ENCODE data around the gene C6orf89. TPM values are rescaled to one million over a fixed set of nuclear protein-coding genes. Genes with fewer than 3 reads are reported as not detected.

The C6orf89 gene
- total and polyA plus RNA-seq, 8 donors, result 11.6 to 39.2 (median 30.6) TPM

GRCh38 chr6:36904851-36905393 is 19.2 kb downstream of the C6orf89 start:
- peaks cover 0 to 34% (median 9%) of the 10 kb centered on the region in 3 donors for H3K36me3 ChIP-seq
- no peak for ATAC-seq
- peaks cover 27 to 36% (median 30%) of the 10 kb centered on the region in 3 donors for H3K4me1 ChIP-seq
- no peak for TF ChIP-seq CTCF (IDR thresholded peaks at IDR 0.05)
- no peak overlapping the region for H3K4me3 ChIP-seq
- DNase-seq, result no peak
- 97 to 100% methylated on average over 5 of the region's 5 CpGs for WGBS, 2 donors
- H3K9me3 ChIP-seq, result no peaks in the 10 kb centered on the region
- no peaks in the 10 kb centered on the region for H3K27me3 ChIP-seq
- FAIRE-seq, result no peak
- peak overlapping the region in 2 of 4 donors; percentile 80 to 81 for H3K27ac ChIP-seq
- intact Hi-C loops (cut with DNase I), result loop anchor here in 1 of 3 donors (10.0 kb wide), 1 partner anchor 70 kb away; no protein-coding TSS in a partner anchor

- Histone ChIP-seq H3K27me3 (no peaks in the 10 kb centered on the region), H3K27ac (peak overlapping the region; percentile 23 to 81 (median 70)), H3K36me3 (peaks cover 0 to 16% (median 0%) of the 10 kb centered on the region in 3 donors), H3K4me1 (peaks cover 27 to 36% (median 30%) of the 10 kb centered on the region in 3 donors), H3K4me3 (no peak overlapping the region), H3K9me3 (no peaks in the 10 kb centered on the region)
- no peak for FAIRE-seq
- DNase-seq, result peak; percentile 87 to 95 (median 93)
- peak; percentile 92 to 97 (median 94) for ATAC-seq
- intact Hi-C loops (cut with DNase I), result loop anchor here in 1 of 3 donors (10.0 kb wide), 1 partner anchor 68 kb away; no protein-coding TSS in a partner anchor
- WGBS, 2 donors, result 0 to 8% methylated on average over 2 of the region's 2 CpGs
- TF ChIP-seq CTCF (IDR thresholded peaks at IDR 0.05), result no peak
These were observed 21.0 kb downstream of the C6orf89 start for GRCh38 chr6:36906539-36907325.

GRCh38 chr6:36907781-36908180 is 22.0 kb downstream of the C6orf89 start:
- no peaks in the 10 kb centered on the region for H3K27me3 ChIP-seq
- intact Hi-C loops (cut with DNase I), result loop anchor here in 1 of 3 donors (10.0 kb wide), 1 partner anchor 67 kb away; no protein-coding TSS in a partner anchor
- peak; percentile 61 to 93 (median 76) for ATAC-seq
- H3K36me3 ChIP-seq, result peaks cover 0 to 5% (median 0%) of the 10 kb centered on the region in 3 donors
- no peaks in the 10 kb centered on the region for H3K9me3 ChIP-seq
- H3K27ac ChIP-seq, result peak overlapping the region; percentile 1 to 81 (median 70)
- no peak for TF ChIP-seq CTCF (IDR thresholded peaks at IDR 0.05)
- H3K4me3 ChIP-seq, result no peak overlapping the region
- 8 to 15% methylated on average over 5 of the region's 5 CpGs for WGBS, 2 donors
- FAIRE-seq, result no peak
- peaks cover 27 to 36% (median 30%) of the 10 kb centered on the region in 3 donors for H3K4me1 ChIP-seq
- DNase-seq, result peak in 5 of 6 donors; percentile 66 to 91 (median 78)

GRCh38 chr6:36908747-36909146 is 23.0 kb downstream of the C6orf89 start:
- no peak for ATAC-seq
- Histone ChIP-seq H3K27me3 (no peaks in the 10 kb centered on the region), H3K9me3 (no peaks in the 10 kb centered on the region), H3K4me3 (no peak overlapping the region), H3K4me1 (peaks cover 30 to 38% (median 35%) of the 10 kb centered on the region in 3 donors), H3K36me3 (no peaks in the 10 kb centered on the region), H3K27ac (peak overlapping the region in 2 of 4 donors; percentile 80 to 81)
- 76 to 80% methylated on average over 2 of the region's 2 CpGs for WGBS, 2 donors
- intact Hi-C loops (cut with DNase I), result loop anchor here in 1 of 3 donors (10.0 kb wide), 1 partner anchor 66 kb away; no protein-coding TSS in a partner anchor
- no peak for DNase-seq
- TF ChIP-seq CTCF (IDR thresholded peaks at IDR 0.05), result no peak
- no peak for FAIRE-seq

Data from pancreas (tissue), 10 donors.